Measurements from ENCODE around the gene PIK3CG. TPM values are rescaled to one million over a fixed set of nuclear protein-coding genes. Genes with fewer than 3 reads are reported as not detected.

Gene PIK3CG
- total RNA-seq, 1 donor from 2014 or later = 2.5 TPM

Other genes starting within 250 kb of the PIK3CG start
- 6.9 TPM for gene CCDC71L, start 204.1 kb upstream of the PIK3CG start, total RNA-seq
- 23.2 TPM for gene PRKAR2B, start 179.4 kb downstream of the PIK3CG start, total RNA-seq